ENCODE data around the gene PDE9A. TPM values are rescaled to one million over a fixed set of nuclear protein-coding genes. Genes with fewer than 3 reads are reported as not detected.
"Not testable (repeated sequence)": the region's sequence is repeated elsewhere in the genome, so short reads cannot be mapped to it uniquely, and the experiment has no call there.

The PDE9A gene
- total RNA-seq, 6 experiments from 2014 or later: not detected

- TF ChIP-seq, protein P1, sequence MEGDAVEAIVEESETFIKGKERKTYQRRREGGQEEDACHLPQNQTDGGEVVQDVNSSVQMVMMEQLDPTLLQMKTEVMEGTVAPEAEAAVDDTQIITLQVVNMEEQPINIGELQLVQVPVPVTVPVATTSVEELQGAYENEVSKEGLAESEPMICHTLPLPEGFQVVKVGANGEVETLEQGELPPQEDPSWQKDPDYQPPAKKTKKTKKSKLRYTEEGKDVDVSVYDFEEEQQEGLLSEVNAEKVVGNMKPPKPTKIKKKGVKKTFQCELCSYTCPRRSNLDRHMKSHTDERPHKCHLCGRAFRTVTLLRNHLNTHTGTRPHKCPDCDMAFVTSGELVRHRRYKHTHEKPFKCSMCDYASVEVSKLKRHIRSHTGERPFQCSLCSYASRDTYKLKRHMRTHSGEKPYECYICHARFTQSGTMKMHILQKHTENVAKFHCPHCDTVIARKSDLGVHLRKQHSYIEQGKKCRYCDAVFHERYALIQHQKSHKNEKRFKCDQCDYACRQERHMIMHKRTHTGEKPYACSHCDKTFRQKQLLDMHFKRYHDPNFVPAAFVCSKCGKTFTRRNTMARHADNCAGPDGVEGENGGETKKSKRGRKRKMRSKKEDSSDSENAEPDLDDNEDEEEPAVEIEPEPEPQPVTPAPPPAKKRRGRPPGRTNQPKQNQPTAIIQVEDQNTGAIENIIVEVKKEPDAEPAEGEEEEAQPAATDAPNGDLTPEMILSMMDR (IDR thresholded peaks at IDR 0.05): no peak
- H3K4me1 Mint-ChIP-seq (ENCODE audit: low read depth): no peaks in the 10 kb centered on the region
- H3K4me3 Mint-ChIP-seq: no peak overlapping the region
- H3K27ac Mint-ChIP-seq: no peak overlapping the region
- H3K36me3 Mint-ChIP-seq (ENCODE audit: low read depth): peaks cover 12% of the 10 kb centered on the region
- DNase-seq: no peak
- H3K9me3 Mint-ChIP-seq: peaks cover 42% of the 10 kb centered on the region
- H3K27me3 Mint-ChIP-seq (ENCODE audit: insufficient read depth): peaks cover 4% of the 10 kb centered on the region
These were observed 51.9 kb downstream of the PDE9A start for GRCh38 chr21:42705346-42705745.

DNA sequence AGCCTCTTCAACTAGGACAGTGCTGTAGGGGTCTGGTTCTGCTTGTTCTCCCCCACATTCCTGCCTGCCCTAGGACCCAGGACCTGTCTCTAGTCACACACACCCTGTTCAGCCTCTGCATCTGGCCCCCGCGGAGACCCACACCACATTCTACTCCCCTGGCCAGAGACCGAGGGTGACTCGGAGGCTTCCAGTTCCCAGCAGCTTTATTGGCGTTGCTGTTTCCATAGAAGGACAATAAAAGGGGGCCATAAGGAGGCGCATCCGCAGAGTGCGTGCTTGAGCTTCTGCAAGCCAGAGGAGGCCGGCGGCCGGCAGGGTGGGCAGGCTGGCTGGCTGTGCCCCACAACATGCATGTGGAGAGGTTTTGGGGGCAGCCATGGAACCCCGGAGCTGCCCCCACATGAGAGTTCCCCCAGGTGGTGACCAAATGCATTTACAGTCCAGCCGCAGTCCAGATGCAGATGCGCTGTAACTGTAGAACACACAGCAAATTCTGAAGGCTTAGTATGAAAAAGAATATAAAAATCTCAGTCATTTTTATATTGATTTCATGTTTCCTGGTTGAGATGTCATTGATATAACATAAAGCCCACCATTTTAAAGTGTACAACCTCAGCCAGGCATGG is 52.4 kb downstream of the PDE9A start:
- Mint-ChIP-seq H3K36me3 (ENCODE audit: low read depth) (peaks cover 12% of the 10 kb centered on the region), H3K27me3 (ENCODE audit: insufficient read depth) (peaks cover 4% of the 10 kb centered on the region), H3K4me3 (no peak overlapping the region), H3K4me1 (ENCODE audit: low read depth) (no peaks in the 10 kb centered on the region), H3K9me3 (peaks cover 42% of the 10 kb centered on the region), H3K27ac (no peak overlapping the region)
- no peak for DNase-seq
- TF ChIP-seq, protein P1 (IDR thresholded peaks at IDR 0.05): no peak

GRCh38 chr21:42706765-42707164 is 53.3 kb downstream of the PDE9A start:
- H3K4me3 Mint-ChIP-seq: no peak overlapping the region
- H3K9me3 Mint-ChIP-seq: peaks cover 35% of the 10 kb centered on the region
- TF ChIP-seq, protein P1 (IDR thresholded peaks at IDR 0.05): no peak
- peaks cover 4% of the 10 kb centered on the region for H3K27me3 Mint-ChIP-seq (ENCODE audit: insufficient read depth)
- H3K36me3 Mint-ChIP-seq (ENCODE audit: low read depth): peaks cover 12% of the 10 kb centered on the region
- DNase-seq: no peak
- no peaks in the 10 kb centered on the region for H3K4me1 Mint-ChIP-seq (ENCODE audit: low read depth)
- H3K27ac Mint-ChIP-seq: no peak overlapping the region

DNA sequence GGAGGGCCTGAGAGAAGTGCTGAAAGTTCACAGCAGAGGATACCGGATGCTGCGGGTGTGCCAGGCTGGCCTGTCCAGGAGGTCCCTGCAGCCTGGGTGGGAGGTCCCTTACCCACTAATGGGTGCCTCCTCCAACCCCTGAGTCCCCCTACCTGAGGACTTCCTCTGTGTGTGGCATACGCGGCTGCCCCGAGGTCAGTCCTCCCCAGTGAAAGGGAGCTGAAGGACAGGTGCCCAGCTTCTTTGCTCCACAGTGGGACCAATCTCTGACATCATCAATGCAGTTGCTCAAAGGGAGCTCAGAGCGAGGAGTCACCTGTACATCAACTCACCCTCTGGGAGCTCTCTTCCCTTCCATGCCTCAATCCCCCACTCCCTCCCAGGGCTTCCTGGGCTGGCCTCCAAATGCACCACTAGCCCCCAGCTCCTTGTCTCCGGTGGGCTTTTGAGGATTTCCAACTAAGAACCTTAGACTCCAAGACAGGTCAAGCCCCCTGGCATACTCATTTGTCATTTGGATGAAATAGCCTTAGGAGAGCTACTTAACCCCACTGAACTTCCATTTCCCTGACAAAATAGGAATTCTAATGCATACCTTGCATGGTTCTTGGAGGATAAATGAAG is 53.9 kb downstream of the PDE9A start:
- Mint-ChIP-seq H3K27me3 (ENCODE audit: insufficient read depth) (peaks cover 4% of the 10 kb centered on the region), H3K36me3 (ENCODE audit: low read depth) (peaks cover 12% of the 10 kb centered on the region), H3K4me1 (ENCODE audit: low read depth) (no peaks in the 10 kb centered on the region), H3K4me3 (no peak overlapping the region), H3K9me3 (peaks cover 30% of the 10 kb centered on the region), H3K27ac (no peak overlapping the region)
- TF ChIP-seq, protein P1 (IDR thresholded peaks at IDR 0.05): no peak
- DNase-seq: no peak

GRCh38 chr21:42708107-42708506 is 54.7 kb downstream of the PDE9A start:
- H3K27ac Mint-ChIP-seq: no peak overlapping the region
- peaks cover 3% of the 10 kb centered on the region for H3K27me3 Mint-ChIP-seq (ENCODE audit: insufficient read depth)
- no peak overlapping the region for H3K4me3 Mint-ChIP-seq
- no peak for DNase-seq
- peaks cover 22% of the 10 kb centered on the region for H3K9me3 Mint-ChIP-seq
- TF ChIP-seq, protein P1 (IDR thresholded peaks at IDR 0.05): no peak
- H3K36me3 Mint-ChIP-seq (ENCODE audit: low read depth): peaks cover 5% of the 10 kb centered on the region; the same call in 1 of the 2 replicates
- H3K4me1 Mint-ChIP-seq (ENCODE audit: low read depth): no peaks in the 10 kb centered on the region

- peaks cover 16% of the 10 kb centered on the region for H3K9me3 Mint-ChIP-seq
- H3K27ac Mint-ChIP-seq; H3K4me3 Mint-ChIP-seq; H3K36me3 Mint-ChIP-seq (ENCODE audit: low read depth); H3K27me3 Mint-ChIP-seq (ENCODE audit: insufficient read depth); H3K4me1 Mint-ChIP-seq (ENCODE audit: low read depth); DNase-seq: not testable (repeated sequence)
These were observed 55.5 kb downstream of the PDE9A start for GRCh38 chr21:42708916-42709315.
